Renal cortical epithelial cell (primary cell): Measurements from ENCODE around the gene FBXO36. TPM values are rescaled to one million over a fixed set of nuclear protein-coding genes. Genes with fewer than 3 reads are reported as not detected.
"Not testable (repeated sequence)": the region's sequence is repeated elsewhere in the genome, so short reads cannot be mapped to it uniquely, and the experiment has no call there.

Experiments used
- DNase-seq: peaks from one replicate; pipeline ENCODE4 v3.0.0-alpha.2; 2011; ENCODE audit warnings: low read depth
- total RNA-seq: library from RNA; depleted of rRNA; stranded (reverse); fragments of >200 nt; gene quantifications from 2 replicates; pipeline ENCODE4 v1.2.3, GENCODE V29; 2014

The FBXO36 gene
- total RNA-seq, 1 donor from 2014 or later: 4.2 TPM

- DNase-seq: peak; percentile 39
These were observed 11.4 kb upstream of the FBXO36 start for GRCh38 chr2:229910832-229911412.

- peak; percentile 39 for DNase-seq
These were observed 8.1 kb upstream of the FBXO36 start for GRCh38 chr2:229914171-229914570.

GRCh38 chr2:229917793-229918192, 4.5 kb upstream of the FBXO36 start:
- DNase-seq: no peak

GRCh38 chr2:229920011-229920641, 2.2 kb upstream of the FBXO36 start:
- DNase-seq: no peak

GRCh38 chr2:229921101-229921891, 1.0 kb upstream of the FBXO36 start:
- DNase-seq: peak; percentile 29

- peak; percentile 87 for DNase-seq
These were observed 333 bp upstream of the FBXO36 start, which contains the start of gene TRIP12 for GRCh38 chr2:229921892-229922448. Gene TRIP12, minus strand, starts transcription at chr2:229922009. Its CDS starts 41,930 bp downstream, at chr2:229880079.

- not testable (repeated sequence) for DNase-seq
These were observed 2.2 kb downstream of the FBXO36 start for GRCh38 chr2:229924541-229924940.

- no peak for DNase-seq
These were observed 2.9 kb downstream of the FBXO36 start for GRCh38 chr2:229925201-229925600.

GRCh38 chr2:229927817-229928321, 5.6 kb downstream of the FBXO36 start:
- no peak for DNase-seq

- no peak for DNase-seq
These were observed 8.4 kb downstream of the FBXO36 start for GRCh38 chr2:229930656-229931055.

GRCh38 chr2:229931241-229931640, 8.9 kb downstream of the FBXO36 start:
- DNase-seq: no peak

GRCh38 chr2:229937537-229937936, 15.2 kb downstream of the FBXO36 start:
- no peak for DNase-seq

GRCh38 chr2:229942671-229943070, 20.4 kb downstream of the FBXO36 start:
- DNase-seq: no peak

GRCh38 chr2:229943171-229943570, 20.9 kb downstream of the FBXO36 start:
- no peak for DNase-seq

- no peak for DNase-seq
These were observed 21.6 kb downstream of the FBXO36 start for GRCh38 chr2:229943770-229944449.

GRCh38 chr2:229945975-229946374, 23.7 kb downstream of the FBXO36 start:
- DNase-seq: no peak

GRCh38 chr2:229947544-229947943, 25.2 kb downstream of the FBXO36 start:
- no peak for DNase-seq

GRCh38 chr2:229952256-229952835, 30.0 kb downstream of the FBXO36 start:
- DNase-seq: no peak

GRCh38 chr2:229955663-229956062, 33.4 kb downstream of the FBXO36 start:
- DNase-seq: no peak

- no peak for DNase-seq
These were observed 34.2 kb downstream of the FBXO36 start for GRCh38 chr2:229956491-229956890.

GRCh38 chr2:229963596-229963995, 41.3 kb downstream of the FBXO36 start:
- not testable (repeated sequence) for DNase-seq
